ENCODE data around the gene OR6N1. TPM values are rescaled to one million over a fixed set of nuclear protein-coding genes. Genes with fewer than 3 reads are reported as not detected.
A peak's percentile ranks its signal among the peaks of the same experiment; 100 is the strongest.

Gene OR6N1
- total and polyA plus RNA-seq, 9 of the 15 experiments (the other 6 are each of a cell fraction or from before 2014, with no cell fraction given): 0.01 to 0.07 TPM; not detected in 7

DNA sequence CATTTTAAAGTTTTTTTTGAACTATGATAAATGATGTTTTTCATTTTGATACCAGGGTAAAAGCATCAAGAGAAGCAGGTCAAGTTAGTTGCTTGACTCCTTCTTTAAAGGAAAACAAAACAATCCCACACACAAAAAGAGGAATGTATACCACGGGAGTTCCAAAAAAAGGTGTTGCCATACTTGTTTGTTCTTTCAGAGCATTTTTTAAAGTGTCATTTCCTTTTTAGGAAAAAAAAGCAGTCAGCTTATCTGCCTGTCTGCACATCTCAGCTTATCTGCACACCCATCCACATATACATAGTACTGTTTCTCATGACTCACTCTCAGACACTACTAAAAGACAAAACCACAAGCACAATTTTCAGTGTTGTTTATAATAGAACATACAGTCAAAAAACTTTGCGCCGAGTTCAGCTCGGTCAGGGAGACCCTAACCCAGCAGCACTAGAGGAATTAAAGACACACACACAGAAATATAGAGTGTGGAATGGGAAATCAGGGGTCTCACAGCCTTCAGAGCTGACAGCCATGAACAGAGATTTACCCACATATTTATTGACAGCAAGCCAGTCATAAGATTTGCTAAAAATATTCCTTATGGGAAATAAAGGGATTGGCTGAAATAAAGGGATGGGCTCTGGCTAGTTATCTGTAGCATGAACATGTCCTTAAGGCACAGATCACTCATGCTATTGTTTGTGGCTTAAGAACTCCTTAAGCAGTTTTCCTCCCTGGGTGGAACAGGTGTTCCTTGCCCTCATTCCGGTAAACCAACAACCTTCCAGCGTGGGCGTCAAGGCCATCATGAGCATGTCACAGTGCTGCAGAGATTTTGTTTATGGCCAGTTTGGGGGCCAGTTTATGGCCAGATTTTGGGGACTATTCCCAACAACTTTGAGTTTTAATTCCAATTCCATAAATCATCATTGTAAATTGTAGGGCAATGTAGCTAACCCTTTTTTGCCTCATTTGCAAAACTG lies 47.8 kb upstream of the OR6N1 start (continued):
- TF ChIP-seq, protein P1, sequence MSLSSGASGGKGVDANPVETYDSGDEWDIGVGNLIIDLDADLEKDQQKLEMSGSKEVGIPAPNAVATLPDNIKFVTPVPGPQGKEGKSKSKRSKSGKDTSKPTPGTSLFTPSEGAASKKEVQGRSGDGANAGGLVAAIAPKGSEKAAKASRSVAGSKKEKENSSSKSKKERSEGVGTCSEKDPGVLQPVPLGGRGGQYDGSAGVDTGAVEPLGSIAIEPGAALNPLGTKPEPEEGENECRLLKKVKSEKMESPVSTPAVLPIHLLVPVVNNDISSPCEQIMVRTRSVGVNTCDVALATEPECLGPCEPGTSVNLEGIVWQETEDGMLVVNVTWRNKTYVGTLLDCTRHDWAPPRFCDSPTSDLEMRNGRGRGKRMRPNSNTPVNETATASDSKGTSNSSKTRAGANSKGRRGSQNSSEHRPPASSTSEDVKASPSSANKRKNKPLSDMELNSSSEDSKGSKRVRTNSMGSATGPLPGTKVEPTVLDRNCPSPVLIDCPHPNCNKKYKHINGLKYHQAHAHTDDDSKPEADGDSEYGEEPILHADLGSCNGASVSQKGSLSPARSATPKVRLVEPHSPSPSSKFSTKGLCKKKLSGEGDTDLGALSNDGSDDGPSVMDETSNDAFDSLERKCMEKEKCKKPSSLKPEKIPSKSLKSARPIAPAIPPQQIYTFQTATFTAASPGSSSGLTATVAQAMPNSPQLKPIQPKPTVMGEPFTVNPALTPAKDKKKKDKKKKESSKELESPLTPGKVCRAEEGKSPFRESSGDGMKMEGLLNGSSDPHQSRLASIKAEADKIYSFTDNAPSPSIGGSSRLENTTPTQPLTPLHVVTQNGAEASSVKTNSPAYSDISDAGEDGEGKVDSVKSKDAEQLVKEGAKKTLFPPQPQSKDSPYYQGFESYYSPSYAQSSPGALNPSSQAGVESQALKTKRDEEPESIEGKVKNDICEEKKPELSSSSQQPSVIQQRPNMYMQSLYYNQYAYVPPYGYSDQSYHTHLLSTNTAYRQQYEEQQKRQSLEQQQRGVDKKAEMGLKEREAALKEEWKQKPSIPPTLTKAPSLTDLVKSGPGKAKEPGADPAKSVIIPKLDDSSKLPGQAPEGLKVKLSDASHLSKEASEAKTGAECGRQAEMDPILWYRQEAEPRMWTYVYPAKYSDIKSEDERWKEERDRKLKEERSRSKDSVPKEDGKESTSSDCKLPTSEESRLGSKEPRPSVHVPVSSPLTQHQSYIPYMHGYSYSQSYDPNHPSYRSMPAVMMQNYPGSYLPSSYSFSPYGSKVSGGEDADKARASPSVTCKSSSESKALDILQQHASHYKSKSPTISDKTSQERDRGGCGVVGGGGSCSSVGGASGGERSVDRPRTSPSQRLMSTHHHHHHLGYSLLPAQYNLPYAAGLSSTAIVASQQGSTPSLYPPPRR (CRISPR knock-in tag; IDR thresholded peaks at IDR 0.05; ENCODE audit: borderline replicate concordance): no peak
- TF ChIP-seq POLR2G (IDR thresholded peaks at IDR 0.05; ENCODE audit: low read depth, low read length) (no peak), NCOA2 (IDR thresholded peaks at IDR 0.05; ENCODE audit: partially characterized antibody in 2 of 2) (peak in 1 of 2 experiments; percentile 44), CREM (IDR thresholded peaks at IDR 0.05; ENCODE audit: low read depth) (peak; percentile 69), ZNF316 (IDR thresholded peaks at IDR 0.05) (peak; percentile 91), HOXB6 (CRISPR knock-in tag; IDR thresholded peaks at IDR 0.05; ENCODE audit: borderline replicate concordance) (no peak), NFE2L1 (tag; IDR thresholded peaks at IDR 0.05; ENCODE audit: borderline replicate concordance, low read depth) (no peak), MYNN (IDR thresholded peaks at IDR 0.05) (no peak), MYNN (CRISPR knock-in tag; IDR thresholded peaks at IDR 0.05) (no peak), ZNF780A (CRISPR knock-in tag; IDR thresholded peaks at IDR 0.05) (no peak), ZNF232 (CRISPR knock-in tag; IDR thresholded peaks at IDR 0.05) (no peak), CHCHD3 (CRISPR knock-in tag; IDR thresholded peaks at IDR 0.05) (no peak), DNMT1 (IDR thresholded peaks at IDR 0.05) (no peak), ZNF444 (CRISPR knock-in tag; IDR thresholded peaks at IDR 0.05) (no peak), ZFX (CRISPR knock-in tag; IDR thresholded peaks at IDR 0.05) (no peak), ZNF408 (CRISPR knock-in tag; IDR thresholded peaks at IDR 0.05; ENCODE audit: low read depth) (no peak), CEBPB (tag; IDR thresholded peaks at IDR 0.05) (no peak), MAFF (IDR thresholded peaks at IDR 0.05; ENCODE audit: low read length) (peak; percentile 67)
- TF ChIP-seq, protein P2, sequence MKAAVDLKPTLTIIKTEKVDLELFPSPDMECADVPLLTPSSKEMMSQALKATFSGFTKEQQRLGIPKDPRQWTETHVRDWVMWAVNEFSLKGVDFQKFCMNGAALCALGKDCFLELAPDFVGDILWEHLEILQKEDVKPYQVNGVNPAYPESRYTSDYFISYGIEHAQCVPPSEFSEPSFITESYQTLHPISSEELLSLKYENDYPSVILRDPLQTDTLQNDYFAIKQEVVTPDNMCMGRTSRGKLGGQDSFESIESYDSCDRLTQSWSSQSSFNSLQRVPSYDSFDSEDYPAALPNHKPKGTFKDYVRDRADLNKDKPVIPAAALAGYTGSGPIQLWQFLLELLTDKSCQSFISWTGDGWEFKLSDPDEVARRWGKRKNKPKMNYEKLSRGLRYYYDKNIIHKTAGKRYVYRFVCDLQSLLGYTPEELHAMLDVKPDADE (conservative IDR thresholded peaks at IDR 0.05; ENCODE audit: control insufficient read depth, low read depth, low read length): no peak
- TF ChIP-seq, protein P3, sequence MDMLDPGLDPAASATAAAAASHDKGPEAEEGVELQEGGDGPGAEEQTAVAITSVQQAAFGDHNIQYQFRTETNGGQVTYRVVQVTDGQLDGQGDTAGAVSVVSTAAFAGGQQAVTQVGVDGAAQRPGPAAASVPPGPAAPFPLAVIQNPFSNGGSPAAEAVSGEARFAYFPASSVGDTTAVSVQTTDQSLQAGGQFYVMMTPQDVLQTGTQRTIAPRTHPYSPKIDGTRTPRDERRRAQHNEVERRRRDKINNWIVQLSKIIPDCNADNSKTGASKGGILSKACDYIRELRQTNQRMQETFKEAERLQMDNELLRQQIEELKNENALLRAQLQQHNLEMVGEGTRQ (CRISPR knock-in tag; IDR thresholded peaks at IDR 0.05): no peak
- TF ChIP-seq, protein P4, sequence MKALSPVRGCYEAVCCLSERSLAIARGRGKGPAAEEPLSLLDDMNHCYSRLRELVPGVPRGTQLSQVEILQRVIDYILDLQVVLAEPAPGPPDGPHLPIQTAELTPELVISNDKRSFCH (CRISPR knock-in tag; IDR thresholded peaks at IDR 0.05): no peak
- TF ChIP-seq, protein P4 (tag; IDR thresholded peaks at IDR 0.05): no peak

Measured in K562 (cell line).